NCI-H1417 treated with DMSO at 0.1 percent for 48 hours (cell line): ENCODE results near the gene COX7A1.
A peak's percentile ranks its signal among the peaks of the same experiment; 100 is the strongest.
"Not testable (repeated sequence)": the region's sequence is repeated elsewhere in the genome, so short reads cannot be mapped to it uniquely, and the experiment has no call there.

Source experiments
- DNase-seq: peaks from one replicate; lab custom pipeline; 2025; lab: John Stamatoyannopoulos, UW

The COX7A1 gene

GRCh38 chr19:36152352-36153091, at the start of gene COX7A1:
Gene COX7A1 (minus strand): TSS chr19:36152447. CDS start chr19:36152407, 40 bp downstream.
- DNase-seq, result no peak

- DNase-seq, result no peak
Observed at GRCh38 chr19:36201684-36202083, 49.4 kb upstream of the COX7A1 start.

- no peak for DNase-seq
Observed at GRCh38 chr19:36198119-36198518, 45.9 kb upstream of the COX7A1 start.

- no peak for DNase-seq
Observed at GRCh38 chr19:36196249-36196648, 44.0 kb upstream of the COX7A1 start.

GRCh38 chr19:36186722-36187121, 34.5 kb upstream of the COX7A1 start:
- DNase-seq, result not testable (repeated sequence)

GRCh38 chr19:36183245-36183628, 31.0 kb upstream of the COX7A1 start:
- DNase-seq, result no peak

- no peak for DNase-seq
Observed at GRCh38 chr19:36182612-36183244, 30.5 kb upstream of the COX7A1 start.

- DNase-seq, result not testable (repeated sequence)
Observed at GRCh38 chr19:36179077-36179476, 26.8 kb upstream of the COX7A1 start.

- not testable (repeated sequence) for DNase-seq
Observed at GRCh38 chr19:36173846-36174245, 21.6 kb upstream of the COX7A1 start.

GRCh38 chr19:36172852-36173251, 20.6 kb upstream of the COX7A1 start:
- DNase-seq, result no peak

GRCh38 chr19:36169084-36169760, 17.0 kb upstream of the COX7A1 start:
- peak; percentile 4 for DNase-seq

- DNase-seq, result no peak
Observed at GRCh38 chr19:36163813-36164212, 11.6 kb upstream of the COX7A1 start.

GRCh38 chr19:36160821-36161596, 8.8 kb upstream of the COX7A1 start:
- DNase-seq, result no peak

GRCh38 chr19:36153126-36153525, 879 bp upstream of the COX7A1 start:
- DNase-seq, result no peak

- DNase-seq, result no peak
Observed at GRCh38 chr19:36152019-36152351, 262 bp downstream of the COX7A1 start.

- no peak for DNase-seq
Observed at GRCh38 chr19:36151144-36152018, 866 bp downstream of the COX7A1 start.

GRCh38 chr19:36150586-36150985, 1.7 kb downstream of the COX7A1 start:
- DNase-seq, result no peak

- no peak for DNase-seq
Observed at GRCh38 chr19:36149673-36150406, 2.4 kb downstream of the COX7A1 start.

- DNase-seq, result no peak
Observed at GRCh38 chr19:36144624-36145023, 7.6 kb downstream of the COX7A1 start.

GRCh38 chr19:36142496-36142895, 9.8 kb downstream of the COX7A1 start:
- DNase-seq, result no peak

GRCh38 chr19:36142046-36142445, 10.2 kb downstream of the COX7A1 start:
- DNase-seq, result no peak
